H1 (cell line): ENCODE results near the gene FBLN2.

ENCODE experiments used
- JUN ChIP-seq: IDR thresholded peaks from 2 replicates; pipeline ENCODE4 v1.6.1; 2011; ENCODE audit warnings: low read depth, mild to moderate bottlenecking, improper control_type of control experiment, low read length
- TF ChIP-seq, protein P1 (sequence below), 3 experiments: IDR thresholded peaks; 1 replicate in 2 of 3; 2 replicates in 1 of 3; pipeline versions ENCODE4 v1.5.1 to v1.6.1; 2011; ENCODE audit warnings: low read length in 3 of 3, mild to moderate bottlenecking in 3 of 3, inconsistent platforms in 2 of 3, low read depth in 1 of 3, moderate library complexity in 1 of 3; ENCODE audit not compliant: insufficient read depth in 1 of 3; ENCODE audit errors: control extremely low read depth in 1 of 3

- TF ChIP-seq, protein P1, sequence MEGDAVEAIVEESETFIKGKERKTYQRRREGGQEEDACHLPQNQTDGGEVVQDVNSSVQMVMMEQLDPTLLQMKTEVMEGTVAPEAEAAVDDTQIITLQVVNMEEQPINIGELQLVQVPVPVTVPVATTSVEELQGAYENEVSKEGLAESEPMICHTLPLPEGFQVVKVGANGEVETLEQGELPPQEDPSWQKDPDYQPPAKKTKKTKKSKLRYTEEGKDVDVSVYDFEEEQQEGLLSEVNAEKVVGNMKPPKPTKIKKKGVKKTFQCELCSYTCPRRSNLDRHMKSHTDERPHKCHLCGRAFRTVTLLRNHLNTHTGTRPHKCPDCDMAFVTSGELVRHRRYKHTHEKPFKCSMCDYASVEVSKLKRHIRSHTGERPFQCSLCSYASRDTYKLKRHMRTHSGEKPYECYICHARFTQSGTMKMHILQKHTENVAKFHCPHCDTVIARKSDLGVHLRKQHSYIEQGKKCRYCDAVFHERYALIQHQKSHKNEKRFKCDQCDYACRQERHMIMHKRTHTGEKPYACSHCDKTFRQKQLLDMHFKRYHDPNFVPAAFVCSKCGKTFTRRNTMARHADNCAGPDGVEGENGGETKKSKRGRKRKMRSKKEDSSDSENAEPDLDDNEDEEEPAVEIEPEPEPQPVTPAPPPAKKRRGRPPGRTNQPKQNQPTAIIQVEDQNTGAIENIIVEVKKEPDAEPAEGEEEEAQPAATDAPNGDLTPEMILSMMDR (IDR thresholded peaks at IDR 0.05; ENCODE audit: control extremely low read depth in 1 of 3, insufficient read depth in 1 of 3, low read depth in 1 of 3, low read length in 3 of 3) = no peak
- no peak for TF ChIP-seq JUN
Observed at GRCh38 chr3:13599887-13600450, 51.0 kb downstream of the FBLN2 start.
